ENCODE data around the gene KLHL29.

The KLHL29 gene

GRCh38 chr2:23477392-23477791 lies 92.4 kb downstream of the KLHL29 start:
- Histone ChIP-seq H3K4me1 (ENCODE audit: insufficient read depth, low read length, poor library complexity, severe bottlenecking) (no peaks in the 10 kb centered on the region), H3K9me3 (ENCODE audit: insufficient read depth, low read depth, low read length) (no peaks in the 10 kb centered on the region), H3K9ac (ENCODE audit: low read depth, low read length, poor library complexity, severe bottlenecking) (no peak overlapping the region), H3K4me3 (ENCODE audit: low read length, poor library complexity, severe bottlenecking) (no peak overlapping the region), H3K4me2 (ENCODE audit: low read depth, low read length, poor library complexity, severe bottlenecking) (no peak overlapping the region), H3K36me3 (ENCODE audit: insufficient read depth, low read length) (no peaks in the 10 kb centered on the region), H4K20me1 (ENCODE audit: insufficient read depth, low read length, poor library complexity, severe bottlenecking) (no peaks in the 10 kb centered on the region), H3K79me2 (ENCODE audit: insufficient read depth, low read length) (no peaks in the 10 kb centered on the region), H3F3A (ENCODE audit: low read depth) (no peaks in the 10 kb centered on the region), H3K9me2 (replicated peaks; ENCODE audit: low read depth, low read length) (no peaks in the 10 kb centered on the region), H2AFZ (ENCODE audit: low read length) (no peak overlapping the region), H3K27me3 (ENCODE audit: insufficient read depth, low read length, poor library complexity, severe bottlenecking) (no peaks in the 10 kb centered on the region)
- TF ChIP-seq EZH2phosphoT487 (IDR thresholded peaks at IDR 0.05; ENCODE audit: borderline replicate concordance) (no peak), CTCF (conservative IDR thresholded peaks at IDR 0.05; ENCODE audit: low read length) (no peak)

GRCh38 chr2:23478087-23478932 lies 93.3 kb downstream of the KLHL29 start:
- Histone ChIP-seq H3K9me3 (ENCODE audit: insufficient read depth, low read depth, low read length) (no peaks in the 10 kb centered on the region), H3K27me3 (ENCODE audit: insufficient read depth, low read length, poor library complexity, severe bottlenecking) (no peaks in the 10 kb centered on the region), H3K4me2 (ENCODE audit: low read depth, low read length, poor library complexity, severe bottlenecking) (no peak overlapping the region), H3K9ac (ENCODE audit: low read depth, low read length, poor library complexity, severe bottlenecking) (no peak overlapping the region), H3K9me2 (replicated peaks; ENCODE audit: low read depth, low read length) (no peaks in the 10 kb centered on the region), H3K79me2 (ENCODE audit: insufficient read depth, low read length) (no peaks in the 10 kb centered on the region), H2AFZ (ENCODE audit: low read length) (no peak overlapping the region), H3K4me1 (ENCODE audit: insufficient read depth, low read length, poor library complexity, severe bottlenecking) (no peaks in the 10 kb centered on the region), H3F3A (ENCODE audit: low read depth) (no peaks in the 10 kb centered on the region), H3K36me3 (ENCODE audit: insufficient read depth, low read length) (no peaks in the 10 kb centered on the region), H3K4me3 (ENCODE audit: low read length, poor library complexity, severe bottlenecking) (no peak overlapping the region), H4K20me1 (ENCODE audit: insufficient read depth, low read length, poor library complexity, severe bottlenecking) (no peaks in the 10 kb centered on the region)
- TF ChIP-seq CTCF (conservative IDR thresholded peaks at IDR 0.05; ENCODE audit: low read length) = no peak

- Histone ChIP-seq H3K9me2 (replicated peaks; ENCODE audit: low read depth, low read length) (no peaks in the 10 kb centered on the region), H3K27me3 (ENCODE audit: insufficient read depth, low read length, poor library complexity, severe bottlenecking) (no peaks in the 10 kb centered on the region), H3K9me3 (ENCODE audit: insufficient read depth, low read depth, low read length) (no peaks in the 10 kb centered on the region), H2AFZ (ENCODE audit: low read length) (no peak overlapping the region), H3K79me2 (ENCODE audit: insufficient read depth, low read length) (no peaks in the 10 kb centered on the region), H3K36me3 (ENCODE audit: insufficient read depth, low read length) (no peaks in the 10 kb centered on the region), H3K9ac (ENCODE audit: low read depth, low read length, poor library complexity, severe bottlenecking) (no peak overlapping the region), H3K4me3 (ENCODE audit: low read length, poor library complexity, severe bottlenecking) (no peak overlapping the region), H3K4me2 (ENCODE audit: low read depth, low read length, poor library complexity, severe bottlenecking) (no peak overlapping the region), H3K4me1 (ENCODE audit: insufficient read depth, low read length, poor library complexity, severe bottlenecking) (no peaks in the 10 kb centered on the region), H3F3A (ENCODE audit: low read depth) (no peaks in the 10 kb centered on the region), H4K20me1 (ENCODE audit: insufficient read depth, low read length, poor library complexity, severe bottlenecking) (no peaks in the 10 kb centered on the region)
- TF ChIP-seq EZH2phosphoT487 (IDR thresholded peaks at IDR 0.05; ENCODE audit: borderline replicate concordance) (no peak), CTCF (conservative IDR thresholded peaks at IDR 0.05; ENCODE audit: low read length) (no peak)
Observed at GRCh38 chr2:23478933-23479683, 94.1 kb downstream of the KLHL29 start.

Measured in Loucy (cell line).